ENCODE results near the gene MECP2. TPM values are rescaled to one million over a fixed set of nuclear protein-coding genes. Genes with fewer than 3 reads are reported as not detected.

The MECP2 gene
- total RNA-seq, 4 donors from 2014 or later = 36.8 to 71.2 (median 47.1) TPM

DNA sequence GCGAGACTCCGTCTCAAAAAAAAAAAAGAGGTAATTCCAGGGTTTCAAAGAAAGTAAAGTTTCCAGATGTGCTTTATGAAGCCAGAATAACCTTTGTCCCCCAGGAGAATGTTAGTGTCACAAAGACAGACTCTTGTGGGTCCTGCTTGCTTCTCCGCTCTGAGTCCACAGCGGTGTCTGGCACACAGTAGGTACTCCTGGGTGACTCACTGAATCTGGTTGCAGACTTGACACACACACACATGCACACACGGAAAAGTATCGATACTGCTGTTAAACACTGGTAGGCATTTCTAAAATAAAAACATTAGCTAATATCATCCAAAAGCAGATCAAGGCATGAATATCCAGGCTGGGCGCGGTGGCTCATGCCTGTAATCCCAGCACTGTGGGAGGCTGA, 102.0 kb downstream of the MECP2 start:
- TF ChIP-seq CTCF (IDR thresholded peaks at IDR 0.05; ENCODE audit: low read depth) = no peak

GRCh38 chrX:153993978-153994377, 103.5 kb downstream of the MECP2 start:
- no peak for TF ChIP-seq CTCF (IDR thresholded peaks at IDR 0.05; ENCODE audit: low read depth)

- TF ChIP-seq CTCF (IDR thresholded peaks at IDR 0.05; ENCODE audit: low read depth) = no peak
These were observed 104.4 kb downstream of the MECP2 start for GRCh38 chrX:153993079-153993478.

GRCh38 chrX:153992180-153992579, 105.3 kb downstream of the MECP2 start:
- TF ChIP-seq CTCF (IDR thresholded peaks at IDR 0.05; ENCODE audit: low read depth) = no peak

GRCh38 chrX:153991013-153991580, 106.4 kb downstream of the MECP2 start:
- TF ChIP-seq CTCF (IDR thresholded peaks at IDR 0.05; ENCODE audit: low read depth) = no peak

DNA sequence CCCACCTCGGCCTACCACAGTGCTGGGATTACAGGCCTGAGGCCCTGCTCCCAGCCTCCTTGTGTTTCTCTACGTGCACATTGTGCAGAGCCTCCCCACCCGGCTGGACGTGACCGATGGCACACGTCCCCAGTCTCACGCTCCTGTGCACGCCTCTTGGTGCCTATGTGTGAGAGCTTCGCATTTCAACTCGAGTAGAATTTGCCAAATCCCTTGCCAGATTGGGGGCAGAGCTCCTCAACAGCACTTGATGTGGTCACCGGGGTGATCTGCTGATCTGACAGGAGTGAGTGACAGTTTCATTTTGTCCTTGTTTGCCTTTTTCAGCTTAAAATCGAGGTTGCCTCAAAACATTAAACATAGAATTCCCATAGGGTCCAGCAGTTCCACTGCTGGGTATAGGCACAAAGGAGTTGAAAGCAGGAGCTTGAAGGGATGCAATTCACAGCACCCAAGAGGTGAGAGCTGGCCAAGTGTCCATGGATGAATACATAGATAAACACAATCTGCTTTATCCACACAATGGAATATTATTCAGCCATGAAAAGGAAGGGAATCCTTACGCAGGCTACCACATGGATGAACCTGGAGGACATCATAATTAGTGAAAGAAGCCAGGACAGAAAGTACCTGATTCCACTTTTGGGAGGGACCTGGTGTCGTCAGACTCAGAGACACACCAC, 107.4 kb downstream of the MECP2 start:
- TF ChIP-seq CTCF (IDR thresholded peaks at IDR 0.05; ENCODE audit: low read depth) = no peak

- no peak for TF ChIP-seq CTCF (IDR thresholded peaks at IDR 0.05; ENCODE audit: low read depth)
These were observed 109.0 kb downstream of the MECP2 start for GRCh38 chrX:153988493-153988892.
